Upper lobe of left lung (tissue), 6 donors: ENCODE data around the gene CLCNKB. TPM values are rescaled to one million over a fixed set of nuclear protein-coding genes. Genes with fewer than 3 reads are reported as not detected.
"Not testable (repeated sequence)": the region's sequence is repeated elsewhere in the genome, so short reads cannot be mapped to it uniquely, and the experiment has no call there.

Experiments used
- ATAC-seq, 2 donors: fragments of 200-7000 bp; cut with Tn5 transposase; one replicate each; pipeline ENCODE4 v1.9.1; 2022; ENCODE audit warnings: mild to moderate bottlenecking in 2 of 2, moderate library complexity in 2 of 2; ENCODE audit not compliant: low FRiP score in 2 of 2
- DNase-seq, 2 donors: peaks; one replicate each; pipeline ENCODE4 v3.0.0-alpha.2; 2019 to 2020
- H3K27ac ChIP-seq, 4 donors: fragments of 200-600 bp; sonication (generic); one replicate each; pipeline ENCODE4 v1.5.1; 2016 to 2019
- H3K27me3 ChIP-seq, 4 donors: fragments of 200-600 bp; sonication (generic); one replicate each; pipeline ENCODE4 v1.5.1; 2017 to 2019
- H3K36me3 ChIP-seq, 4 donors: fragments of 200-600 bp; sonication (generic); one replicate each; pipeline ENCODE4 v1.5.1; 2016 to 2019
- H3K4me1 ChIP-seq, 4 donors: fragments of 200-600 bp; sonication (generic); one replicate each; pipeline ENCODE4 v1.5.1; 2018 to 2019
- H3K4me3 ChIP-seq, 4 donors: fragments of 200-600 bp; sonication (generic); one replicate each; pipeline ENCODE4 v1.5.1; 2017 to 2019; ENCODE audit warnings: mild to moderate bottlenecking in 2 of 4, moderate library complexity in 1 of 4
- H3K9me3 ChIP-seq, 4 donors: fragments of 200-600 bp; sonication (generic); one replicate each; pipeline ENCODE4 v1.5.1; 2018 to 2019
- EP300 ChIP-seq, 4 donors: sonication (generic); formaldehyde crosslinking; IDR thresholded peaks; one replicate each; pipeline ENCODE4 v1.5.1; 2017; ENCODE audit warnings: antibody characterized with exemption in 4 of 4, control low read depth in 2 of 4
- POLR2A ChIP-seq, 4 donors: fragments of 450-650 bp; IDR thresholded peaks; one replicate each; pipeline ENCODE4 v1.5.1; 2016 to 2017; ENCODE audit warnings: antibody characterized with exemption in 4 of 4, mild to moderate bottlenecking in 2 of 4
- POLR2AphosphoS5 ChIP-seq, 2 donors: sonication (generic); formaldehyde crosslinking; IDR thresholded peaks; one replicate each; pipeline ENCODE4 v1.5.1; 2017; ENCODE audit warnings: antibody characterized with exemption in 2 of 2
- WGBS, 2 donors: methylation state at CpG; one replicate each; pipeline ENCODE4 v1.1.5; 2017 to 2018; 5-methylcytosine and 5-hydroxymethylcytosine counted together
- total RNA-seq, 6 donors: library from RNA; depleted of rRNA in 4 of 6; stranded (reverse); fragments of >200 nt in 4 of 6; gene quantifications; one replicate each; pipeline versions ENCODE4 v1.1.0 to v1.2.1, GENCODE V29; 2016 to 2021
- TF ChIP-seq, protein P1 (sequence below), 6 experiments: fragments of 450-650 bp in 4 of 6; fragments of 200-600 bp in 2 of 6; sonication (generic) in 2 of 6; IDR thresholded peaks; one replicate each; pipeline ENCODE4 v1.5.1; 2016 to 2019; ENCODE audit warnings: antibody characterized with exemption in 6 of 6
- donor health status: DM: no; HTN: no; CAD: no; lungs with moderate emphysema.
- donor health status: DM: no; HTN: yes; CAD: no; lungs with severe emphysema.

The CLCNKB gene
- total RNA-seq, 6 donors from 2014 or later = 0.46 to 9.4 (median 0.53) TPM; not detected in 2

DNA sequence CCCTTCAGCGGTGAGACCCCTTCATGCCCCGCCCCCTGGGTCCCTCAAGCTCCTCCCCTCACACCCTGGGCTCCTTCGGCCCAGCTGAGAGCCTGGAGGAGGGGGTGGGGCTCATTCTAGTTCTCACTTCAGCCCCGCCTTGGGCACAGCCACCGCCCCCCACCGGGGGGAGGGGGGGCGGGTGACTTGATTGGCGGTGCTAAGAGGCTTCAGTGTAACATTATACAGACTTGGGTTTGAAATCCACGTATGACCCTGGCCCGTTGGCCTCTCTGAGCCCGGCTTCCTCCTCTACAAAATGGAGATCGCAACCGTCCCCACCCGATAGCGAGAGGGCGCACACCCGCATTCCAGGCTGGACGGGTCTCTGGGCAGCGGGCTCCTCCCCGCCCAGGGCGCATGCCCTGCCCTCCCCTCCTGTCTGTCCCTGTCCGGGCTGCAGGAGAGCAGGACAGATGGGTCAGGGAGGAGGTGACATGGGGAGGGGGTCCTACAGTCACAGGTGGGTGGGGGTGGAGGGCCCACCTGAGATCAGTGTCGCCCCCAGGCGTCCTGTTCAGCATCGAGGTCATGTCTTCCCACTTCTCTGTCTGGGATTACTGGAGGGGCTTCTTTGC is 5.1 kb downstream of the CLCNKB start:
- ATAC-seq = peak; percentile 41 to 49
- H3K4me1 ChIP-seq = peaks cover 5 to 10% (median 7%) of the 10 kb centered on the region in 4 donors
- no peak for TF ChIP-seq POLR2A (IDR thresholded peaks at IDR 0.05)
- TF ChIP-seq, protein P1, sequence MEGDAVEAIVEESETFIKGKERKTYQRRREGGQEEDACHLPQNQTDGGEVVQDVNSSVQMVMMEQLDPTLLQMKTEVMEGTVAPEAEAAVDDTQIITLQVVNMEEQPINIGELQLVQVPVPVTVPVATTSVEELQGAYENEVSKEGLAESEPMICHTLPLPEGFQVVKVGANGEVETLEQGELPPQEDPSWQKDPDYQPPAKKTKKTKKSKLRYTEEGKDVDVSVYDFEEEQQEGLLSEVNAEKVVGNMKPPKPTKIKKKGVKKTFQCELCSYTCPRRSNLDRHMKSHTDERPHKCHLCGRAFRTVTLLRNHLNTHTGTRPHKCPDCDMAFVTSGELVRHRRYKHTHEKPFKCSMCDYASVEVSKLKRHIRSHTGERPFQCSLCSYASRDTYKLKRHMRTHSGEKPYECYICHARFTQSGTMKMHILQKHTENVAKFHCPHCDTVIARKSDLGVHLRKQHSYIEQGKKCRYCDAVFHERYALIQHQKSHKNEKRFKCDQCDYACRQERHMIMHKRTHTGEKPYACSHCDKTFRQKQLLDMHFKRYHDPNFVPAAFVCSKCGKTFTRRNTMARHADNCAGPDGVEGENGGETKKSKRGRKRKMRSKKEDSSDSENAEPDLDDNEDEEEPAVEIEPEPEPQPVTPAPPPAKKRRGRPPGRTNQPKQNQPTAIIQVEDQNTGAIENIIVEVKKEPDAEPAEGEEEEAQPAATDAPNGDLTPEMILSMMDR (IDR thresholded peaks at IDR 0.05) = no peak
- peak in 1 of 2 donors; percentile 73 for DNase-seq
- H3K27ac ChIP-seq = peak overlapping the region in 1 of 4 donors; percentile 52
- peaks cover 0 to 4% (median 0%) of the 10 kb centered on the region in 4 donors for H3K27me3 ChIP-seq
- WGBS, 2 donors = 4 to 10% methylated on average over 2 to 18 of the region's 25 CpGs
- H3K9me3 ChIP-seq = no peaks in the 10 kb centered on the region
- peak overlapping the region in 3 of 4 donors; percentile 37 to 49 (median 45) for H3K4me3 ChIP-seq
- H3K36me3 ChIP-seq = no peaks in the 10 kb centered on the region

DNA sequence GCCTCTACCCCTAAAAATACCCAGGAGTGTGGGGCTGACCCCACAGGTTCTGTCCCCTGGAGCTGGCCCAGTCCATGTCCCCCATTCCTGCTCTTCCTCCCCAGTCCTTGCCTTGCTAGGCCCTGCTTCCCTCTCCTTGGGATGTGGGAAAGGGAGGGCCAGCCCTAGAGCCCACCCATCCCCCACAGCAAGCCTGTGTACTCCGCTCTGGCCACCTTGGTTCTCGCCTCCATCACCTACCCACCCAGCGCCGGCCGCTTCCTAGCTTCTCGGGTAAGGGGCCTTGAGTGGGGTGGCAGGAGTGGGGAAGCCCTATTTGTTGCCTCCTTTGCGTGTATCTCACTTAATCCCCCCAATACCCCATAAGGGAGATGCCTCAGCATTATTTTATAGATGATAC is 6.7 kb downstream of the CLCNKB start:
- Histone ChIP-seq H3K27me3 (peaks cover 0 to 4% (median 0%) of the 10 kb centered on the region in 4 donors), H3K36me3 (no peaks in the 10 kb centered on the region), H3K9me3 (no peaks in the 10 kb centered on the region), H3K27ac (no peak overlapping the region), H3K4me1 (peaks cover 5 to 10% (median 7%) of the 10 kb centered on the region in 4 donors), H3K4me3 (no peak overlapping the region)
- 85 to 92% methylated on average over 6 to 7 of the region's 7 CpGs for WGBS, 2 donors
- DNase-seq = no peak
- TF ChIP-seq POLR2A (IDR thresholded peaks at IDR 0.05) = no peak
- TF ChIP-seq EP300 (IDR thresholded peaks at IDR 0.05) = no peak
- no peak for TF ChIP-seq POLR2AphosphoS5 (IDR thresholded peaks at IDR 0.05)
- TF ChIP-seq, protein P1 (IDR thresholded peaks at IDR 0.05) = no peak
- no peak for ATAC-seq

DNA sequence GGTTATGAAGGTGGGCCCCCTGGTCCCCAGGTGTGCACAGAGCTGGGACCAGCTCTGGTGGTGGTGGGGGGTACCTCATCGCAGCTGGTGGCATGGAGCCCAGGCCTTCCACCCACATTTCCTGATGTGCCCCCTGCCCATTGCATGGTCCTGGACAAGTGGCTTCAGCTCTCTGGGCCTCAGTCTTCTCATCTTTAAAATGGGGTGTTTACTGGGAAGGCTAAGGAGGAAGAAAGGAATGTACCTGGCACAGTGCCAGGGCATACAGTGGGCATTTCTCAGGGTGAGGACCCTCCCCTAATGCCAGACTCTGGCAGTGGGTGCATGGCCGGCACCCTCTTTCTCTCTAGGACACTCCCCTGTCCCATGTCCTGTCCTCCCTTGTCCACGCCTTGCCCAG is 7.5 kb downstream of the CLCNKB start:
- TF ChIP-seq, protein P1 (IDR thresholded peaks at IDR 0.05) = no peak
- TF ChIP-seq EP300 (IDR thresholded peaks at IDR 0.05) (no peak), POLR2AphosphoS5 (IDR thresholded peaks at IDR 0.05) (no peak), POLR2A (IDR thresholded peaks at IDR 0.05) (no peak)
- Histone ChIP-seq H3K27ac (no peak overlapping the region), H3K36me3 (no peaks in the 10 kb centered on the region), H3K4me3 (no peak overlapping the region), H3K27me3 (peaks cover 0 to 4% (median 0%) of the 10 kb centered on the region in 4 donors), H3K9me3 (no peaks in the 10 kb centered on the region), H3K4me1 (peaks cover 7 to 15% (median 8%) of the 10 kb centered on the region in 4 donors)
- no peak for DNase-seq
- no peak for ATAC-seq
- 90 to 91% methylated on average over 3 of the region's 3 CpGs for WGBS, 2 donors

DNA sequence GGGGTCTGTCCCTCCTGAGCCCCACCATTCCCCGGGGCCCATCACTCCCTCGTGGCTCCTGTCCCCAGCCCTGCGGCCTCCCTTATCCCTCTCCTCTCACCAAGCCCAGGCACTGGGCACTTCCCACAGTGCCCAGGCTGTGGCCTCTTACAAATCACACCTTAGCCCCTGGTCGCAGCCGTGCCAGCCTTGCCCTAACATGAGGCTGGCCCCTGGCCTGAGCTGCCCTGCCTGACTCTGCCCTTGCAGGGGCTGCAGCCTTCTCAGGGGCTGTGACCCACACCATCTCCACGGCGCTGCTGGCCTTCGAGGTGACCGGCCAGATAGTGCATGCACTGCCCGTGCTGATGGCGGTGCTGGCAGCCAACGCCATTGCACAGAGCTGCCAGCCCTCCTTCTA is 8.4 kb downstream of the CLCNKB start:
- H3K27ac ChIP-seq, H3K9me3 ChIP-seq, H3K4me3 ChIP-seq, H3K27me3 ChIP-seq, H3K36me3 ChIP-seq, DNase-seq, ATAC-seq: not testable (repeated sequence)
- peaks cover 7 to 19% (median 10%) of the 10 kb centered on the region in 4 donors for H3K4me1 ChIP-seq
- 93 to 98% methylated on average over 10 of the region's 12 CpGs for WGBS, 2 donors

DNA sequence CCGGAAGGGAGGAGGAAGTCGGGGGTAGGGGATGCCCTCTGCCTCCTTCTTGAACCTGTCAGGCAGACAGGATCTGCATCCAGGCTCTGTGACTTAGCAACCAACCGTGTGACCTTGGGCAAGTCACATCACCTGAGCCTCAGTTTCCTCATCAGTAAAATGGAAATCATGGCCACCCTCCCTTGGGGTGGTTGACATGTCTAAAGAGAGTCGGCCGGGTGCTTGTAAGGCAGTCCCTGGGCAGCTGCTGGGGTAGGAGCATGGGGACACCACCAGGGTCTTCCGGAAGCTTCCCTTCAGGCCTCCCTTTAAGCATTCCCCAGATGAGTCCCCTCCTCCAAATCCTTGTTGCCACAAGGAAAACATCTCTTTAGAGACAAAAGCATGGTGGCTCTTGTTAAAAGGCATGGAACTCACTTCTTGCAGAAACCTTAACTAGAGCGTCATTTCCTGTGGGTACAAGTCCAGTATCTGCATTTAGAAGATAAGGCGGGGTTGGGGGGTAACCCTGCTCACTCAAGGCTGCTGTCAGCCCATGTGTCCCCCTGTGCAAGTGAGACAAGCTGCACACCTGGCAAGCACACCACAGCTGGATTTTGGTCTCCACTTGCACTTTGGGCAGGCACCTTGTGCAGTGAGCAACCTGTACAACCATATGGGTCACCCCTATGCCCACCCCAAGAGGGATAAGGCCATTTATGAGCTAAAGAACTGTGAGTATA is 10.4 kb downstream of the CLCNKB start:
- DNase-seq (no peak), ATAC-seq (no peak)
- Histone ChIP-seq H3K4me1 (peaks cover 2 to 12% (median 6%) of the 10 kb centered on the region in 4 donors), H3K4me3 (no peak overlapping the region), H3K27me3 (peaks cover 0 to 2% (median 0%) of the 10 kb centered on the region in 4 donors), H3K27ac (no peak overlapping the region), H3K36me3 (no peaks in the 10 kb centered on the region), H3K9me3 (no peaks in the 10 kb centered on the region)
- TF ChIP-seq EP300 (IDR thresholded peaks at IDR 0.05) = no peak
- TF ChIP-seq, protein P1 (IDR thresholded peaks at IDR 0.05) = no peak
- WGBS, 2 donors = 56 to 75% methylated on average over 5 to 7 of the region's 8 CpGs
